HEK293 (cell line): ENCODE measurements around the gene PITPNM2.

Source experiments
- ATF2 ChIP-seq: fragments of 450-650 bp; formaldehyde crosslinking; IDR thresholded peaks from 2 replicates; pipeline ENCODE4 v1.5.1; 2016; ENCODE audit warnings: missing biosample characterization, missing genetic modification characterization, low read depth
- CTCF ChIP-seq: fragments of 450-650 bp; formaldehyde crosslinking; IDR thresholded peaks from 2 replicates; pipeline ENCODE4 v1.5.1; 2016; ENCODE audit warnings: missing biosample characterization, missing genetic modification characterization
- PRDM10 ChIP-seq: fragments of 450-650 bp; formaldehyde crosslinking; IDR thresholded peaks from 2 replicates; pipeline ENCODE4 v1.5.1; 2016; ENCODE audit warnings: missing biosample characterization, missing genetic modification characterization
- ZFP69B ChIP-seq: fragments of 450-650 bp; formaldehyde crosslinking; IDR thresholded peaks from 2 replicates; pipeline ENCODE4 v1.5.1; 2016; ENCODE audit warnings: missing biosample characterization, missing genetic modification characterization
- ZNF221 ChIP-seq: fragments of 450-650 bp; formaldehyde crosslinking; IDR thresholded peaks from 2 replicates; pipeline ENCODE4 v1.5.1; 2017; ENCODE audit warnings: missing biosample characterization, missing genetic modification characterization, borderline replicate concordance
- ZNF274 ChIP-seq, 2 experiments: fragments of 200-500 bp in 1 of 2; fragments of 450-650 bp in 1 of 2; sonication (Bioruptor generic) in 1 of 2; formaldehyde crosslinking in 1 of 2; IDR thresholded peaks; 2 replicates each; pipeline versions ENCODE4 v1.5.1 to v1.6.1; 2014 to 2016; ENCODE audit warnings: borderline replicate concordance in 1 of 2, inconsistent platforms in 1 of 2, low read length in 1 of 2, missing biosample characterization in 1 of 2, missing genetic modification characterization in 1 of 2
- ZNF423 ChIP-seq: fragments of 450-650 bp; formaldehyde crosslinking; IDR thresholded peaks from 2 replicates; pipeline ENCODE4 v1.5.1; 2016; ENCODE audit warnings: missing biosample characterization, missing genetic modification characterization
- ZXDB ChIP-seq: fragments of 450-650 bp; formaldehyde crosslinking; IDR thresholded peaks from 2 replicates; pipeline ENCODE4 v1.5.1; 2016; ENCODE audit warnings: missing biosample characterization, missing genetic modification characterization

- TF ChIP-seq CTCF (tag by site-specific recombination) (no peak), ZFP69B (no peak), ZNF423 (tag by site-specific recombination) (no peak), PRDM10 (tag by site-specific recombination) (no peak), ZNF274 (IDR thresholded peaks at IDR 0.05; ENCODE audit: low read length) (no peak), ZNF274 (tag by site-specific recombination; IDR thresholded peaks at IDR 0.05; ENCODE audit: borderline replicate concordance) (no peak), ZNF221 (no peak), ATF2 (tag by site-specific recombination) (no peak), ZXDB (tag by site-specific recombination) (no peak)
These were observed at the start of gene PITPNM2 for GRCh38 chr12:123150744-123151456.
